Osteocyte (in vitro differentiated cells): Measurements from ENCODE around the gene SHISA2. TPM values are rescaled to one million over a fixed set of nuclear protein-coding genes. Genes with fewer than 3 reads are reported as not detected.
"Not testable (repeated sequence)": the region's sequence is repeated elsewhere in the genome, so short reads cannot be mapped to it uniquely, and the experiment has no call there.

Experiments
- DNase-seq: peaks from one replicate; pipeline ENCODE4 v3.0.0; 2021; ENCODE audit warnings: mixed read lengths; ENCODE audit not compliant: unreplicated experiment; ENCODE audit errors: extremely low spot score
- H3K27ac Mint-ChIP-seq: one replicate; pipeline ENCODE4 v1.8.0; 2021; ENCODE audit warnings: mild to moderate bottlenecking, mixed read lengths; ENCODE audit not compliant: unreplicated experiment
- H3K27me3 Mint-ChIP-seq: one replicate; pipeline ENCODE4 v1.8.0; 2021; ENCODE audit warnings: mixed read lengths; ENCODE audit not compliant: unreplicated experiment
- H3K36me3 Mint-ChIP-seq: one replicate; pipeline ENCODE4 v1.8.0; 2021; ENCODE audit warnings: mixed read lengths; ENCODE audit not compliant: unreplicated experiment
- H3K4me1 Mint-ChIP-seq: one replicate; pipeline ENCODE4 v1.8.0; 2021; ENCODE audit warnings: mixed read lengths; ENCODE audit not compliant: unreplicated experiment
- H3K4me3 Mint-ChIP-seq: one replicate; pipeline ENCODE4 v1.8.0; 2021; ENCODE audit warnings: mild to moderate bottlenecking, moderate library complexity, mixed read lengths; ENCODE audit not compliant: unreplicated experiment
- H3K9me3 Mint-ChIP-seq: one replicate; pipeline ENCODE4 v1.8.0; 2021; ENCODE audit warnings: mixed read lengths; ENCODE audit not compliant: unreplicated experiment
- CTCF ChIP-seq: fragments of 200-600 bp; sonication (generic); IDR thresholded peaks from 2 replicates; pipeline ENCODE4 v1.5.0; 2021; ENCODE audit warnings: antibody characterized with exemption, mild to moderate bottlenecking, moderate library complexity
- long read RNA-seq: library from polyadenylated mRNA; unstranded; transcript quantifications from one replicate; pipeline ENCODE4 v2.0.0, GENCODE V29; 2021
- total RNA-seq: library from RNA; stranded (reverse); gene quantifications from 2 replicates; pipeline ENCODE4 v1.2.1, GENCODE V29; 2021

The SHISA2 gene
- 128 TPM in 2 replicates for total RNA-seq
- long read RNA-seq, transcript SHISA2-201 (2 exons, 2,860 nt), result major isoform, 5 of 13 reads
- long read RNA-seq, partial matches to known transcripts, result 0 of 13 reads
- long read RNA-seq, other reads (novel, unspliced or antisense), result 8 of 13 reads

- Mint-ChIP-seq H3K4me3 (peak within 1 kb of the TSS; percentile 94), H3K27ac (peak within 1 kb of the TSS; percentile 81), H3K4me1 (peaks cover 23% of the 10 kb centered on the region), H3K27me3 (no peaks in the 10 kb centered on the region), H3K36me3 (peaks cover 9% of the 10 kb centered on the region), H3K9me3 (no peaks in the 10 kb centered on the region)
- TF ChIP-seq CTCF, result no peak
- DNase-seq, result peak; percentile 88
These were observed at the start of gene SHISA2 for GRCh38 chr13:26051657-26052311. SHISA2 (minus strand) TSS chr13:26052016; CDS start chr13:26050975, 1,041 bp downstream.

GRCh38 chr13:26095846-26096610 lies 44.2 kb upstream of the SHISA2 start:
- TF ChIP-seq CTCF, result no peak
- H3K4me1 Mint-ChIP-seq, result no peaks in the 10 kb centered on the region
- no peaks in the 10 kb centered on the region for H3K9me3 Mint-ChIP-seq
- H3K27me3 Mint-ChIP-seq, result peaks cover 42% of the 10 kb centered on the region
- no peaks in the 10 kb centered on the region for H3K36me3 Mint-ChIP-seq
- no peak for DNase-seq
- H3K4me3 Mint-ChIP-seq, result no peak overlapping the region
- H3K27ac Mint-ChIP-seq, result no peak overlapping the region

- Mint-ChIP-seq H3K4me1 (no peaks in the 10 kb centered on the region), H3K9me3 (no peaks in the 10 kb centered on the region), H3K27ac (no peak overlapping the region), H3K36me3 (no peaks in the 10 kb centered on the region), H3K27me3 (peaks cover 47% of the 10 kb centered on the region), H3K4me3 (no peak overlapping the region)
- DNase-seq, result no peak
- TF ChIP-seq CTCF, result peak; percentile 26
These were observed 43.5 kb upstream of the SHISA2 start for GRCh38 chr13:26095338-26095737.

GRCh38 chr13:26076821-26077220 lies 25.0 kb upstream of the SHISA2 start:
- Mint-ChIP-seq H3K27me3 (peaks cover 14% of the 10 kb centered on the region), H3K4me1 (peaks cover 18% of the 10 kb centered on the region)
- not testable (repeated sequence) for H3K4me3 Mint-ChIP-seq, H3K36me3 Mint-ChIP-seq, H3K9me3 Mint-ChIP-seq, DNase-seq, H3K27ac Mint-ChIP-seq

- H3K27ac Mint-ChIP-seq, result no peak overlapping the region
- H3K4me1 Mint-ChIP-seq, result peaks cover 22% of the 10 kb centered on the region
- H3K36me3 Mint-ChIP-seq, result no peaks in the 10 kb centered on the region
- no peak for DNase-seq
- H3K27me3 Mint-ChIP-seq, result peaks cover 1% of the 10 kb centered on the region
- no peaks in the 10 kb centered on the region for H3K9me3 Mint-ChIP-seq
- TF ChIP-seq CTCF, result peak; percentile 45
- no peak overlapping the region for H3K4me3 Mint-ChIP-seq
These were observed 23.7 kb upstream of the SHISA2 start for GRCh38 chr13:26075498-26075897.
